ENCODE data around the gene TEK.

- TF ChIP-seq POLR2A (IDR thresholded peaks at IDR 0.05), result no peak
- TF ChIP-seq CTCF (IDR thresholded peaks at IDR 0.05), result no peak
- TF ChIP-seq POLR2AphosphoS5 (IDR thresholded peaks at IDR 0.05), result no peak
Observed at GRCh38 chr9:27131731-27132130, 22.7 kb downstream of the TEK start.
